Pancreas (tissue), 10 donors: ENCODE measurements around the gene HIPK4. TPM values are rescaled to one million over a fixed set of nuclear protein-coding genes. Genes with fewer than 3 reads are reported as not detected.

ENCODE experiments used
- ATAC-seq, 4 donors: fragments of 200-7000 bp; cut with Tn5 transposase; one replicate each; pipeline versions ENCODE4 v1.8.0 to v1.9.1; 2020; ENCODE audit warnings: mild to moderate bottlenecking in 4 of 4, moderate library complexity in 4 of 4
- DNase-seq, 6 donors: peaks; one replicate each; pipeline ENCODE4 v3.0.0-alpha.2; 2020
- FAIRE-seq: peaks from 2 replicates; lab custom pipeline; 2012; peaks lifted over from hg19 to GRCh38; lab: Jason Lieb, UNC
- H3K27ac ChIP-seq, 4 donors: fragments of 200-600 bp; sonication (generic); 1 replicate in 3 of 4; 2 replicates in 1 of 4; pipeline versions ENCODE4 v1.5.0 to v1.8.0; 2020
- H3K27me3 ChIP-seq, 4 donors: fragments of 200-600 bp; one replicate each; pipeline ENCODE4 v1.8.0; 2021
- H3K36me3 ChIP-seq, 3 donors: fragments of 200-600 bp; sonication (generic) in 1 of 3; one replicate each; pipeline versions ENCODE4 v1.5.0 to v1.8.0; 2020 to 2021
- H3K4me1 ChIP-seq, 3 donors: fragments of 200-600 bp; one replicate each; pipeline ENCODE4 v1.8.0; 2021
- H3K4me3 ChIP-seq, 4 donors: fragments of 200-600 bp; sonication (generic) in 2 of 4; one replicate each; pipeline versions ENCODE4 v1.5.0 to v1.8.0; 2020 to 2021
- H3K9me3 ChIP-seq, 4 donors: fragments of 200-600 bp; one replicate each; pipeline ENCODE4 v1.8.0; 2021
- WGBS, 2 donors: extraction: QIAGEN DNeasy Blood & Tissue Kit; methylation state at CpG; one replicate each; pipeline ENCODE4 v1.1.7; 2013; 5-methylcytosine and 5-hydroxymethylcytosine counted together
- intact Hi-C, 3 donors: fragments of 100-400 bp; cut with DNase I; formaldehyde crosslinking; loops; one replicate each; pipeline versions ENCODE4 v1.11.1 to v1.14.2; 2022
- polyA plus RNA-seq, 2 donors: library from polyadenylated mRNA; stranded (reverse); fragments of 200-250 nt; gene quantifications; one replicate each; pipeline ENCODE4 v1.2.3, GENCODE V29; 2013
- total RNA-seq, 6 donors: library from RNA; stranded (reverse); fragmentation: NEBNext Ultra II Directional in 4 of 6; extraction: Animal tissue kit (Norgen Biotek cat#: 25700) in 4 of 6; gene quantifications; one replicate each; pipeline versions ENCODE4 v1.2.1 to v1.2.4, GENCODE V29; 2021 to 2023
- TF ChIP-seq, protein P1 (sequence below), 4 donors: fragments of 200-600 bp; sonication (generic) in 3 of 4; IDR thresholded peaks; one replicate each; pipeline versions ENCODE4 v1.5.0 to v1.8.0; 2021; ENCODE audit warnings: antibody characterized with exemption in 4 of 4
- donor health status: healthy with polysubstance abuse.
- donor health status: DM: no; HTN: no; CAD: no; lungs with moderate emphysema.
- donor health status: DM: no; HTN: no; CAD: no.
- donor health status: control.
- donor health status: control.
- donor health status: Bipolar disorder and iron deficiency.
- donor health status: DM: yes; HTN: yes; CAD: no.
- donor health status: DM: no; HTN: no; CAD: no.
- donor health status: DM: no; HTN: no; CAD: no.
- donor health status: DM: yes; HTN: yes; CAD: no.

Gene HIPK4
- total and polyA plus RNA-seq, 8 donors: 0.05 to 0.14 (median 0.08) TPM; not detected in 3

DNA sequence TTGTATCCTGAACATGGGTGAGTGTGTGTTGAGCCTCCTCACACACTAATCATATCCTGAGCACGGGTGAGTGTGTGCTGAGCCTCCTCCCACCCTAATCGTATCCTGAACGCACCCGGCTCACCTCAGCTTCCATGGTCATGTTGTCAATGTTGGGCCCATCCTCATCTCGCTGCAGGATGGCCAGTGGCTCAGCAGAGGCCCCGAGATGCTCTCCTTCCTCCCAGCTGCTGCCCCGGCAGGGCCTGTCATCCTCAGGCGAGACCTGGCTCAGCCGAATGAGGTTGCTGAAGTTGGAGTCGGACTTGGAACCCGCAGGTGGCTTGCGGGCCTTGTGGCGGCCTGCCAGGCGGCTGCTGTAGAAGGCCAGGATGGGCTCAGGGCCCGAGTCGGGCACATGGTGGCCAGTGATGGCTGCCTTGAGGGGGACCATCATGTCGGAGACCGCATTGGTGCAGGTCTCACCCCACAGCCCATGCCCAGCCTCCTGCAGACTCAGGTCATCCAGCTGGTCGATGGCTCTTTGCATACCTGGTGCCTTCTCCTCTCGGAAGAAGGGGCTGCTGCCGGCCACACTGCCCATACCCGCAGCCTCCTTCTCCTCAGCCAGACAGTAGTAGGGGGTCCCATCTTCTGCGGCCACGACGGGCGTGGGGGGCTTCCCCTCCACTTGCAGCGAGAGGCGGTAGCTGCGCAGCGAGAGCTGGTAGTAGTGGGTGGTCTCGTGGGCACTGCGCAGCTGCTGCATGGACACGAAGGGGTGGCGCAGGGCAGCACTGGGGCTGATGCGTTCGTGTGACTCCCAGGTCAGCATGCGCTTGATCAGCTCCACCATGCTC, 9.6 kb downstream of the HIPK4 start:
- intact Hi-C loops: no loop called here
- Histone ChIP-seq H3K4me3 (no peak overlapping the region), H3K27me3 (no peaks in the 10 kb centered on the region), H3K27ac (no peak overlapping the region), H3K4me1 (no peaks in the 10 kb centered on the region), H3K36me3 (peaks cover 0 to 10% (median 0%) of the 10 kb centered on the region in 3 donors), H3K9me3 (no peaks in the 10 kb centered on the region)
- FAIRE-seq: no peak
- WGBS, 2 donors: 83 to 88% methylated on average over 36 to 37 of the region's 37 CpGs
- no peak for DNase-seq
- TF ChIP-seq, protein P1, sequence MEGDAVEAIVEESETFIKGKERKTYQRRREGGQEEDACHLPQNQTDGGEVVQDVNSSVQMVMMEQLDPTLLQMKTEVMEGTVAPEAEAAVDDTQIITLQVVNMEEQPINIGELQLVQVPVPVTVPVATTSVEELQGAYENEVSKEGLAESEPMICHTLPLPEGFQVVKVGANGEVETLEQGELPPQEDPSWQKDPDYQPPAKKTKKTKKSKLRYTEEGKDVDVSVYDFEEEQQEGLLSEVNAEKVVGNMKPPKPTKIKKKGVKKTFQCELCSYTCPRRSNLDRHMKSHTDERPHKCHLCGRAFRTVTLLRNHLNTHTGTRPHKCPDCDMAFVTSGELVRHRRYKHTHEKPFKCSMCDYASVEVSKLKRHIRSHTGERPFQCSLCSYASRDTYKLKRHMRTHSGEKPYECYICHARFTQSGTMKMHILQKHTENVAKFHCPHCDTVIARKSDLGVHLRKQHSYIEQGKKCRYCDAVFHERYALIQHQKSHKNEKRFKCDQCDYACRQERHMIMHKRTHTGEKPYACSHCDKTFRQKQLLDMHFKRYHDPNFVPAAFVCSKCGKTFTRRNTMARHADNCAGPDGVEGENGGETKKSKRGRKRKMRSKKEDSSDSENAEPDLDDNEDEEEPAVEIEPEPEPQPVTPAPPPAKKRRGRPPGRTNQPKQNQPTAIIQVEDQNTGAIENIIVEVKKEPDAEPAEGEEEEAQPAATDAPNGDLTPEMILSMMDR (IDR thresholded peaks at IDR 0.05): no peak
- ATAC-seq: no peak

- peaks cover 0 to 11% (median under 1%) of the 10 kb centered on the region in 3 donors for H3K36me3 ChIP-seq
- no peaks in the 10 kb centered on the region for H3K4me1 ChIP-seq
- no peak overlapping the region for H3K27ac ChIP-seq
- no peak for DNase-seq
- no peaks in the 10 kb centered on the region for H3K27me3 ChIP-seq
- TF ChIP-seq, protein P1 (IDR thresholded peaks at IDR 0.05): no peak
- ATAC-seq: no peak
- H3K4me3 ChIP-seq: no peak overlapping the region
- intact Hi-C loops: no loop called here
- 82 to 83% methylated on average over 11 of the region's 11 CpGs for WGBS, 2 donors
- H3K9me3 ChIP-seq: no peaks in the 10 kb centered on the region
- no peak for FAIRE-seq
Measured at GRCh38 chr19:40379446-40380198, 10.4 kb downstream of the HIPK4 start.

GRCh38 chr19:40378509-40378908, 11.5 kb downstream of the HIPK4 start:
- Histone ChIP-seq H3K4me1 (no peaks in the 10 kb centered on the region), H3K36me3 (peaks cover 0 to 20% (median 7%) of the 10 kb centered on the region in 3 donors), H3K27me3 (no peaks in the 10 kb centered on the region), H3K4me3 (no peak overlapping the region), H3K27ac (no peak overlapping the region), H3K9me3 (no peaks in the 10 kb centered on the region)
- TF ChIP-seq, protein P1 (IDR thresholded peaks at IDR 0.05): no peak
- intact Hi-C loops: no loop called here
- WGBS, 2 donors: 89 to 91% methylated on average over 2 of the region's 2 CpGs
- ATAC-seq: peak in 1 of 4 donors; percentile 11
- FAIRE-seq: no peak
- DNase-seq: no peak

- TF ChIP-seq, protein P1 (IDR thresholded peaks at IDR 0.05): no peak
- no peak overlapping the region for H3K4me3 ChIP-seq
- intact Hi-C loops: no loop called here
- no peaks in the 10 kb centered on the region for H3K27me3 ChIP-seq
- WGBS, 2 donors: 87 to 89% methylated on average over 25 of the region's 25 CpGs
- no peaks in the 10 kb centered on the region for H3K4me1 ChIP-seq
- H3K27ac ChIP-seq: no peak overlapping the region
- ATAC-seq (no peak), DNase-seq (no peak), FAIRE-seq (no peak)
- H3K36me3 ChIP-seq: peaks cover 0 to 20% (median 7%) of the 10 kb centered on the region in 3 donors
- H3K9me3 ChIP-seq: no peaks in the 10 kb centered on the region
Measured at GRCh38 chr19:40377876-40378385, 12.1 kb downstream of the HIPK4 start.
